Mesodermal cell (in vitro differentiated cells): ENCODE data around the gene RHBDD1.

Experiments used
- H3K27ac ChIP-seq: 2 replicates; pipeline ENCODE4 v1.7.0; 2013; ENCODE audit warnings: mild to moderate bottlenecking, low read depth, low read length, moderate library complexity; ENCODE audit not compliant: severe bottlenecking
- H3K36me3 ChIP-seq: 2 replicates; pipeline ENCODE4 v1.7.1; 2013; ENCODE audit warnings: mild to moderate bottlenecking, low read length, moderate library complexity; ENCODE audit not compliant: control insufficient read depth, insufficient read depth
- H3K4me1 ChIP-seq: one replicate; pipeline ENCODE4 v1.7.1; 2013; ENCODE audit warnings: mild to moderate bottlenecking, low read length; ENCODE audit not compliant: insufficient read depth, control insufficient read depth, poor library complexity, severe bottlenecking
- H3K4me3 ChIP-seq: 2 replicates; pipeline ENCODE4 v1.7.0; 2013; ENCODE audit warnings: low read length, control low read depth, mild to moderate bottlenecking; ENCODE audit not compliant: insufficient read depth, poor library complexity, severe bottlenecking; ENCODE audit errors: extremely low read depth
- H3K9me3 ChIP-seq: 2 replicates; pipeline ENCODE4 v1.7.1; 2013; ENCODE audit warnings: mild to moderate bottlenecking, low read length, moderate library complexity; ENCODE audit not compliant: control insufficient read depth
- WGBS, 2 experiments: methylation state at CpG; one replicate each; pipeline ENCODE4 v1.1.5; 2013; ENCODE audit warnings: missing lambda C conversion rate in 2 of 2; ENCODE audit not compliant: insufficient coverage in 2 of 2; 5-methylcytosine and 5-hydroxymethylcytosine counted together

RHBDD1 gene

GRCh38 chr2:226873051-226873620, 37.3 kb downstream of the RHBDD1 start:
- 100% methylated on average over 1 of the region's 2 CpGs for WGBS, 2 experiments

GRCh38 chr2:226873826-226874225, 38.0 kb downstream of the RHBDD1 start:
- 80% methylated on average over 1 of the region's 1 CpG; no CpG with 5 or more reads in 1 of the 2 experiments for WGBS, 2 experiments
- Histone ChIP-seq H3K4me3 (no peak overlapping the region), H3K36me3 (peaks cover 1% of the 10 kb centered on the region), H3K4me1 (no peaks in the 10 kb centered on the region), H3K9me3 (no peaks in the 10 kb centered on the region), H3K27ac (no peak overlapping the region)

More at GRCh38 chr2:226873051-226873620, 37.3 kb downstream of the RHBDD1 start:
- H3K27ac ChIP-seq, result no peak overlapping the region
- no peak overlapping the region for H3K4me3 ChIP-seq
- no peaks in the 10 kb centered on the region for H3K4me1 ChIP-seq
- peaks cover 4% of the 10 kb centered on the region for H3K36me3 ChIP-seq
- H3K9me3 ChIP-seq, result no peaks in the 10 kb centered on the region

GRCh38 chr2:226874749-226875148, 38.9 kb downstream of the RHBDD1 start:
- Histone ChIP-seq H3K27ac (no peak overlapping the region), H3K36me3 (no peaks in the 10 kb centered on the region), H3K9me3 (no peaks in the 10 kb centered on the region), H3K4me1 (no peaks in the 10 kb centered on the region), H3K4me3 (no peak overlapping the region)
- WGBS, 2 experiments, result 100% methylated on average over 1 to 2 of the region's 3 CpGs

- H3K9me3 ChIP-seq, result no peaks in the 10 kb centered on the region
- no peaks in the 10 kb centered on the region for H3K36me3 ChIP-seq
- WGBS, 2 experiments, result 83 to 95% methylated on average over 3 of the region's 5 CpGs
- H3K27ac ChIP-seq, result no peak overlapping the region
- H3K4me1 ChIP-seq, result no peaks in the 10 kb centered on the region
- H3K4me3 ChIP-seq, result no peak overlapping the region
Measured at GRCh38 chr2:226875438-226876225, 39.8 kb downstream of the RHBDD1 start.

GRCh38 chr2:226877491-226877890, 41.6 kb downstream of the RHBDD1 start:
- H3K4me3 ChIP-seq, result no peak overlapping the region
- H3K36me3 ChIP-seq, result no peaks in the 10 kb centered on the region
- H3K27ac ChIP-seq, result no peak overlapping the region
- no peaks in the 10 kb centered on the region for H3K4me1 ChIP-seq
- WGBS, 2 experiments, result no CpG with 5 or more reads among the region's 3 CpGs
- no peaks in the 10 kb centered on the region for H3K9me3 ChIP-seq

GRCh38 chr2:226881287-226881686, 45.4 kb downstream of the RHBDD1 start:
- WGBS, 2 experiments, result no CpG with 5 or more reads among the region's 2 CpGs
- Histone ChIP-seq H3K27ac (no peak overlapping the region), H3K36me3 (no peaks in the 10 kb centered on the region), H3K9me3 (no peaks in the 10 kb centered on the region), H3K4me3 (no peak overlapping the region), H3K4me1 (no peaks in the 10 kb centered on the region)

GRCh38 chr2:226882606-226883005, 46.8 kb downstream of the RHBDD1 start:
- H3K27ac ChIP-seq, result no peak overlapping the region
- no peak overlapping the region for H3K4me3 ChIP-seq
- H3K4me1 ChIP-seq, result no peaks in the 10 kb centered on the region
- 90% methylated on average over 3 of the region's 4 CpGs; no CpG with 5 or more reads in 1 of the 2 experiments for WGBS, 2 experiments
- no peaks in the 10 kb centered on the region for H3K36me3 ChIP-seq
- H3K9me3 ChIP-seq, result no peaks in the 10 kb centered on the region

GRCh38 chr2:226883296-226883795, 47.5 kb downstream of the RHBDD1 start:
- H3K4me3 ChIP-seq, result no peak overlapping the region
- no peaks in the 10 kb centered on the region for H3K4me1 ChIP-seq
- no peak overlapping the region for H3K27ac ChIP-seq
- H3K9me3 ChIP-seq, result no peaks in the 10 kb centered on the region
- H3K36me3 ChIP-seq, result no peaks in the 10 kb centered on the region
- WGBS, 2 experiments, result 90 to 97% methylated on average over 2 to 4 of the region's 4 CpGs

- no peaks in the 10 kb centered on the region for H3K4me1 ChIP-seq
- H3K4me3 ChIP-seq, result no peak overlapping the region
- H3K9me3 ChIP-seq, result no peaks in the 10 kb centered on the region
- H3K27ac ChIP-seq, result no peak overlapping the region
- H3K36me3 ChIP-seq, result no peaks in the 10 kb centered on the region
Measured at GRCh38 chr2:226884166-226884565, 48.3 kb downstream of the RHBDD1 start.

GRCh38 chr2:226885769-226886435, 50.0 kb downstream of the RHBDD1 start:
- Histone ChIP-seq H3K27ac (no peak overlapping the region), H3K36me3 (no peaks in the 10 kb centered on the region), H3K9me3 (no peaks in the 10 kb centered on the region), H3K4me1 (no peaks in the 10 kb centered on the region), H3K4me3 (no peak overlapping the region)
- 92 to 93% methylated on average over 2 to 4 of the region's 8 CpGs for WGBS, 2 experiments
